HG02763 (cell line): ENCODE measurements around the gene STYK1.
A peak's percentile ranks its signal among the peaks of the same experiment; 100 is the strongest.

Source experiments
- ATAC-seq: cut with Tn5 transposase; IDR thresholded peaks from one replicate; pipeline ENCODE4 v1.9.1; 2021; ENCODE audit warnings: mild to moderate bottlenecking, moderate library complexity; ENCODE audit not compliant: unreplicated experiment

Gene STYK1

GRCh38 chr12:10673659-10674384, at the start of gene STYK1:
TSS of gene STYK1 (minus strand) at chr12:10674052. CDS start at chr12:10634618, 39,434 bp downstream.
- peak; percentile 52 for ATAC-seq

GRCh38 chr12:10722905-10723746, 49.3 kb upstream of the STYK1 start, which contains the start of gene YBX3:
TSS of gene YBX3 (minus strand) at chr12:10723323. CDS start at chr12:10723111, 212 bp downstream.
- peak; percentile 59 for ATAC-seq

- ATAC-seq, result peak; percentile 32
These were observed 48.7 kb upstream of the STYK1 start for GRCh38 chr12:10722502-10722904.

GRCh38 chr12:10721651-10722501, 48.0 kb upstream of the STYK1 start:
- ATAC-seq, result peak; percentile 17

GRCh38 chr12:10720974-10721650, 47.3 kb upstream of the STYK1 start:
- ATAC-seq, result no peak

- ATAC-seq, result no peak
These were observed 45.6 kb upstream of the STYK1 start for GRCh38 chr12:10719482-10719881.

GRCh38 chr12:10718279-10718821, 44.5 kb upstream of the STYK1 start:
- no peak for ATAC-seq

GRCh38 chr12:10717410-10717809, 43.6 kb upstream of the STYK1 start:
- ATAC-seq, result no peak

- ATAC-seq, result no peak
These were observed 43.0 kb upstream of the STYK1 start for GRCh38 chr12:10716704-10717315.

GRCh38 chr12:10716277-10716676, 42.4 kb upstream of the STYK1 start:
- no peak for ATAC-seq

- no peak for ATAC-seq
These were observed 41.6 kb upstream of the STYK1 start for GRCh38 chr12:10715491-10715890.

GRCh38 chr12:10709808-10710207, 36.0 kb upstream of the STYK1 start:
- no peak for ATAC-seq

GRCh38 chr12:10708862-10709261, 35.0 kb upstream of the STYK1 start:
- ATAC-seq, result no peak

GRCh38 chr12:10705655-10706054, 31.8 kb upstream of the STYK1 start:
- ATAC-seq, result no peak

- ATAC-seq, result no peak
These were observed 28.0 kb upstream of the STYK1 start for GRCh38 chr12:10701843-10702242.

GRCh38 chr12:10701131-10701681, 27.4 kb upstream of the STYK1 start:
- peak; percentile 67 for ATAC-seq

- ATAC-seq, result no peak
These were observed 26.7 kb upstream of the STYK1 start for GRCh38 chr12:10700581-10700980.

GRCh38 chr12:10697862-10698261, 24.0 kb upstream of the STYK1 start:
- no peak for ATAC-seq

- no peak for ATAC-seq
These were observed 23.3 kb upstream of the STYK1 start for GRCh38 chr12:10697156-10697555.
